Neural cell (in vitro differentiated cells): ENCODE results near the gene TEX35. TPM values are rescaled to one million over a fixed set of nuclear protein-coding genes. Genes with fewer than 3 reads are reported as not detected.

Source experiments
- H2AFZ ChIP-seq: fragments of 200-600, 300-800 bp; sonication (generic), shearing (Covaris generic); 2 replicates; pipeline ENCODE4 v1.6.0; 2014; ENCODE audit warnings: low read depth, mild to moderate bottlenecking, antibody characterized with exemption, low read length, moderate library complexity
- H3F3A ChIP-seq: fragments of 200-600 bp; shearing (Covaris generic); 2 replicates; pipeline ENCODE4 v1.6.1; 2016; ENCODE audit warnings: mild to moderate bottlenecking, moderate library complexity, mixed read lengths, antibody characterized with exemption, low read length; ENCODE audit not compliant: insufficient read depth, poor library complexity, severe bottlenecking
- H3K27ac ChIP-seq: fragments of 200-600, 300-800 bp; sonication (generic), shearing (Covaris generic); 2 replicates; pipeline ENCODE4 v1.5.1; 2014; ENCODE audit warnings: mild to moderate bottlenecking, low read length, moderate library complexity
- H3K27me3 ChIP-seq: fragments of 300-800, 200-600 bp; sonication (generic), shearing (Covaris generic); 2 replicates; pipeline ENCODE4 v1.6.0; 2014; ENCODE audit warnings: mild to moderate bottlenecking, low read depth, low read length, moderate library complexity; ENCODE audit not compliant: insufficient read depth
- H3K36me3 ChIP-seq: fragments of 300-800, 200-600 bp; sonication (generic), shearing (Covaris generic); 2 replicates; pipeline ENCODE4 v1.5.1; 2014; ENCODE audit warnings: mild to moderate bottlenecking, antibody characterized with exemption, low read length, moderate library complexity; ENCODE audit not compliant: insufficient read depth
- H3K4me2 ChIP-seq: fragments of 300-800, 200-600 bp; sonication (generic), shearing (Covaris generic); 2 replicates; pipeline ENCODE4 v1.6.0; 2014; ENCODE audit warnings: mild to moderate bottlenecking, low read length
- H3K4me3 ChIP-seq: fragments of 300-800, 200-600 bp; sonication (generic), shearing (Covaris generic); 2 replicates; pipeline ENCODE4 v1.5.1; 2014; ENCODE audit warnings: mild to moderate bottlenecking, low read length, moderate library complexity
- H3K79me2 ChIP-seq: fragments of 200-600 bp; shearing (Covaris generic); replicated peaks from 2 replicates; pipeline ENCODE4 v1.6.0; 2014; ENCODE audit warnings: mild to moderate bottlenecking, low read length, moderate library complexity; ENCODE audit not compliant: insufficient read depth
- H3K9ac ChIP-seq: fragments of 300-800, 200-600 bp; sonication (generic), shearing (Covaris generic); 2 replicates; pipeline ENCODE4 v1.6.1; 2016; ENCODE audit warnings: mild to moderate bottlenecking, low read length, mixed read lengths
- H3K9me2 ChIP-seq: fragments of 200-600 bp; shearing (Covaris generic); 2 replicates; pipeline ENCODE4 v1.6.1; 2016; ENCODE audit warnings: mild to moderate bottlenecking, low read length, mixed read lengths; ENCODE audit not compliant: insufficient read depth
- H3K9me3 ChIP-seq: fragments of 200-600, 300-800 bp; sonication (generic), shearing (Covaris generic); 2 replicates; pipeline ENCODE4 v1.6.1; 2016; ENCODE audit warnings: mild to moderate bottlenecking, mixed run types, low read length, moderate library complexity, mixed read lengths
- H4K20me1 ChIP-seq: fragments of 200-600 bp; shearing (Covaris generic); 2 replicates; pipeline ENCODE4 v1.6.1; 2016; ENCODE audit warnings: mild to moderate bottlenecking, mixed run types; ENCODE audit not compliant: insufficient read depth
- EP300 ChIP-seq: fragments of 450-650 bp; conservative IDR thresholded peaks from 2 replicates; pipeline ENCODE4 v1.6.1; 2014; ENCODE audit warnings: antibody characterized with exemption, mild to moderate bottlenecking, moderate library complexity; ENCODE audit not compliant: poor library complexity, severe bottlenecking
- EZH2 ChIP-seq: fragments of 200-600, 300-800 bp; shearing (Covaris generic), sonication (generic); IDR thresholded peaks from 2 replicates; pipeline ENCODE4 v1.6.1; 2014; ENCODE audit warnings: antibody characterized with exemption, low read length, borderline replicate concordance, mild to moderate bottlenecking; ENCODE audit not compliant: insufficient read depth, poor library complexity, severe bottlenecking
- MXI1 ChIP-seq: fragments of 450-650 bp; conservative IDR thresholded peaks from 2 replicates; pipeline ENCODE4 v1.6.1; 2014; ENCODE audit warnings: antibody characterized with exemption, mild to moderate bottlenecking; ENCODE audit not compliant: poor library complexity, severe bottlenecking
- POLR2AphosphoS5 ChIP-seq: IDR thresholded peaks from 2 replicates; pipeline ENCODE4 v1.6.1; 2012
- RAD21 ChIP-seq: fragments of 450-650 bp; conservative IDR thresholded peaks from 2 replicates; pipeline ENCODE4 v1.6.1; 2014; ENCODE audit warnings: antibody characterized with exemption, mild to moderate bottlenecking, moderate library complexity
- REST ChIP-seq: IDR thresholded peaks from 2 replicates; pipeline ENCODE4 v1.6.1; 2012; ENCODE audit warnings: borderline replicate concordance
- SMC3 ChIP-seq: fragments of 450-650 bp; conservative IDR thresholded peaks from 2 replicates; pipeline ENCODE4 v1.6.1; 2014; ENCODE audit warnings: antibody characterized with exemption, mild to moderate bottlenecking, moderate library complexity; ENCODE audit not compliant: poor library complexity
- TAF1 ChIP-seq: IDR thresholded peaks from 2 replicates; pipeline ENCODE4 v1.6.1; 2012; ENCODE audit warnings: low read depth
- polyA plus RNA-seq: library from polyadenylated mRNA; depleted of rRNA; stranded (reverse); fragments of >200 nt; gene quantifications from 2 replicates; pipeline ENCODE4 v1.2.3, GENCODE V29; 2014
- TF ChIP-seq, protein P1 (sequence below): fragments of 450-650 bp; IDR thresholded peaks from 2 replicates; pipeline ENCODE4 v1.5.1; 2014; ENCODE audit warnings: antibody characterized with exemption, mild to moderate bottlenecking, moderate library complexity; ENCODE audit not compliant: poor library complexity, severe bottlenecking

TEX35 gene
- polyA plus RNA-seq, 1 donor from 2014 or later: not detected

DNA sequence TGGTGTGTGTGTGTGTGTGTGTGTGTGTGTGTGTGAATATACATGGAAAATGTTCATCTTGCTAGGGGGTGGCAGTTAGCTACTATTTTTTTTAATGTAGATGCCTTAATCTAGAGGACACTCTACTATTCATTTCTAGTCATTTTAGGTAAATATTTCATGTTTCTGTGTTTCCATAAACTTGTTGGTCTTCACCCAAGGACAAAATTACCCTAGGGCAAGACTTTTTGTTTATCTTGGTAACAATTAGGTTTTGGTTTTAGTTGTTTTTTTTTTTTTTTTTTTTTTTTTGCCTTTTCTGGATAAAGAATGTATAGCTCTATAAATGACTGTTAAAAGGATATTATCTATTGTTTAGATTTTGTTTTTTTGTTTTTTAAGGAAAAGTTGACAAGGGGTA, 48.3 kb upstream of the TEX35 start:
- TF ChIP-seq EZH2 (no peak), SMC3 (no peak), MXI1 (no peak), REST (no peak), RAD21 (no peak), EP300 (no peak), TAF1 (no peak), POLR2AphosphoS5 (no peak)
- TF ChIP-seq, protein P1, sequence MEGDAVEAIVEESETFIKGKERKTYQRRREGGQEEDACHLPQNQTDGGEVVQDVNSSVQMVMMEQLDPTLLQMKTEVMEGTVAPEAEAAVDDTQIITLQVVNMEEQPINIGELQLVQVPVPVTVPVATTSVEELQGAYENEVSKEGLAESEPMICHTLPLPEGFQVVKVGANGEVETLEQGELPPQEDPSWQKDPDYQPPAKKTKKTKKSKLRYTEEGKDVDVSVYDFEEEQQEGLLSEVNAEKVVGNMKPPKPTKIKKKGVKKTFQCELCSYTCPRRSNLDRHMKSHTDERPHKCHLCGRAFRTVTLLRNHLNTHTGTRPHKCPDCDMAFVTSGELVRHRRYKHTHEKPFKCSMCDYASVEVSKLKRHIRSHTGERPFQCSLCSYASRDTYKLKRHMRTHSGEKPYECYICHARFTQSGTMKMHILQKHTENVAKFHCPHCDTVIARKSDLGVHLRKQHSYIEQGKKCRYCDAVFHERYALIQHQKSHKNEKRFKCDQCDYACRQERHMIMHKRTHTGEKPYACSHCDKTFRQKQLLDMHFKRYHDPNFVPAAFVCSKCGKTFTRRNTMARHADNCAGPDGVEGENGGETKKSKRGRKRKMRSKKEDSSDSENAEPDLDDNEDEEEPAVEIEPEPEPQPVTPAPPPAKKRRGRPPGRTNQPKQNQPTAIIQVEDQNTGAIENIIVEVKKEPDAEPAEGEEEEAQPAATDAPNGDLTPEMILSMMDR: no peak
- H3F3A ChIP-seq: no peaks in the 10 kb centered on the region
- no peaks in the 10 kb centered on the region for H3K79me2 ChIP-seq
- H3K9ac ChIP-seq: no peak overlapping the region
- no peak overlapping the region for H2AFZ ChIP-seq
- no peaks in the 10 kb centered on the region for H3K27me3 ChIP-seq
- no peak overlapping the region for H3K4me2 ChIP-seq
- H3K9me3 ChIP-seq: no peaks in the 10 kb centered on the region
- no peaks in the 10 kb centered on the region for H3K9me2 ChIP-seq
- peaks cover 13% of the 10 kb centered on the region for H3K36me3 ChIP-seq
- no peak overlapping the region for H3K4me3 ChIP-seq
- no peaks in the 10 kb centered on the region for H4K20me1 ChIP-seq
- no peak overlapping the region for H3K27ac ChIP-seq

GRCh38 chr1:178465011-178465410, 47.9 kb upstream of the TEX35 start:
- no peaks in the 10 kb centered on the region for H3F3A ChIP-seq
- no peak overlapping the region for H3K9ac ChIP-seq
- H3K9me3 ChIP-seq: no peaks in the 10 kb centered on the region
- H3K9me2 ChIP-seq: no peaks in the 10 kb centered on the region
- no peak overlapping the region for H3K4me2 ChIP-seq
- no peak for TF ChIP-seq RAD21
- TF ChIP-seq TAF1: no peak
- TF ChIP-seq REST: no peak
- no peak for TF ChIP-seq POLR2AphosphoS5
- TF ChIP-seq EZH2: no peak
- no peak for TF ChIP-seq SMC3
- TF ChIP-seq EP300: no peak
- no peak for TF ChIP-seq MXI1
- TF ChIP-seq, protein P1: no peak
- H3K79me2 ChIP-seq: no peaks in the 10 kb centered on the region
- no peaks in the 10 kb centered on the region for H4K20me1 ChIP-seq
- no peak overlapping the region for H3K27ac ChIP-seq
- no peak overlapping the region for H2AFZ ChIP-seq
- H3K27me3 ChIP-seq: no peaks in the 10 kb centered on the region
- peaks cover 13% of the 10 kb centered on the region for H3K36me3 ChIP-seq
- H3K4me3 ChIP-seq: no peak overlapping the region
